Central memory CD8-positive, alpha-beta T cell (primary cell): ENCODE measurements around the gene PARVG.

Experiments
- ATAC-seq: fragments of 150-1000 bp; cut with Tn5 transposase; replicated peaks from 2 replicates; pipeline ENCODE4 v1.10.0; 2022; ENCODE audit warnings: mild to moderate bottlenecking, moderate FRiP score, moderate number of reproducible peaks; ENCODE audit not compliant: poor library complexity, severe bottlenecking; ENCODE audit errors: extremely low read depth
- DNase-seq, 2 donors: peaks; one replicate each; pipeline ENCODE4 v3.0.0; 2021; ENCODE audit warnings: low spot score in 2 of 2
- H3K27ac Mint-ChIP-seq: one replicate; pipeline ENCODE4 v1.8.0; 2022; ENCODE audit warnings: low read depth, mild to moderate bottlenecking, moderate library complexity, mixed read lengths
- H3K27me3 Mint-ChIP-seq: one replicate; pipeline ENCODE4 v1.8.0; 2022; ENCODE audit warnings: mixed read lengths
- H3K36me3 Mint-ChIP-seq: one replicate; pipeline ENCODE4 v1.8.0; 2022; ENCODE audit warnings: mild to moderate bottlenecking, moderate library complexity, mixed read lengths; ENCODE audit not compliant: insufficient read depth
- H3K4me1 Mint-ChIP-seq: one replicate; pipeline ENCODE4 v1.8.0; 2022; ENCODE audit warnings: mixed read lengths
- H3K4me3 Mint-ChIP-seq: one replicate; pipeline ENCODE4 v1.8.0; 2022; ENCODE audit warnings: mild to moderate bottlenecking, moderate library complexity, mixed read lengths
- H3K9me3 Mint-ChIP-seq: one replicate; pipeline ENCODE4 v1.8.0; 2022; ENCODE audit warnings: mixed read lengths

The PARVG gene

DNA sequence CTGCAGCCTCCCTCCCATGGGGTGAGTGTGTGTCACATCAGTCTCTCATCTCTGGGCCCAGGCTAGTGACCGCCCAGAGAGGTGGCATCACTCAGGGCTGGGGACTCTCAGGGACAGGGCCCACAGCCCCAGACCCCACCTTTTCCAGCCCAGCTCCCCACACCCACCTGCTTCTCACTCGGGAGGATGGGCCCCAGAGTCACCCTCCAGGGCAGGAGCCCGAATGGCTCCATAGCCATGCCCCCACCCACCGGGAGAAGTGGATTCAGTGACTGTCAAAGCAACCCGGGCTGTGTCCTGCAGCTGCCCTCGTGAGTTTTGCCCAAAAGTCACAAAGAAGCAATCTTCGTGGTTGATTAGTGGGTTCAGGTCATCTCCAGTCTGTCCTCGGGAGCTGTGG is 26.0 kb downstream of the PARVG start:
- H3K4me1 Mint-ChIP-seq: peaks cover 26% of the 10 kb centered on the region
- ATAC-seq (no peak), DNase-seq (no peak)
- H3K27ac Mint-ChIP-seq: no peak overlapping the region
- H3K4me3 Mint-ChIP-seq: no peak overlapping the region
- H3K9me3 Mint-ChIP-seq: peaks cover 6% of the 10 kb centered on the region
- no peaks in the 10 kb centered on the region for H3K27me3 Mint-ChIP-seq
- H3K36me3 Mint-ChIP-seq: peaks cover 11% of the 10 kb centered on the region

DNA sequence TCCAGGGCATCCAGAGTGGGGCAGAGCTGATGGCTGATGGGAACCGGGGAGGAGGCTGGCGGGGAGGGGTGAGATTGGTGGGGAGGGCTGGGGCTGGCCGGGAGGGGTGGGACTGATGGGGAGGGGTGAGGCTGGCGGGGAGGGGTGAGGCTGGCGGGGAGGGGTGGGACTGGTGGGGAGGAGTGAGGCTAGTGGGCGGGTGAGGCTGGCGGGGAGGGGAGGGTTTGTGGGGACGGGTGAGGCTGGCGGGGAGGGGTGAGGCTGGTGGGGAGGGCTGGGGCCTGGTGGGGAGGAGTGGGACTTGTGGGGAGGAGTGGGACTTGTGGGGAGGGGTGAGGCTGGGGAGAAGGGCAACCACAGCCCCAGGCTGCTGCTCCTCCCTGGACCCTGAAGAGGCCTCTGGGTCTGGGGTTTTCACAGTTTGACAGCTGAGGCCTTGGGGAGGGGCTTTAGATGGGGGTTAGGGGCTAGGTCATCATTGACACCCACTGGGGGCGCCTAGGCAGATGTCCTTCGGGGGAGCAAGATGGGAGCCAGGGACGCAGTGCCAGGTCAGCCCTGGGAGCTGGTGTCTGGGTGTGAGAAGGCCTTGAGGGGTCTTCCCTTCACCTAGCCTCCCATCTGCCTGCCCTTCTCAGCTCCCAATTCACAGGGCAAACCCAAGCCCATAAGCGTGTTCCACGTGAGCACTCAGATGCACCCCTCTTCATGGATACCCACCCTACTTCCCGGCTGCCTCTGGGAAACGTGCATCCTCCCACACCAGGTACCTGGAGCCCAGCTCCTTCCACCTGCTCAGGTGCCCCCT is 26.7 kb downstream of the PARVG start:
- H3K36me3 Mint-ChIP-seq: peaks cover 9% of the 10 kb centered on the region
- peaks cover 6% of the 10 kb centered on the region for H3K9me3 Mint-ChIP-seq
- ATAC-seq: no peak
- no peak overlapping the region for H3K4me3 Mint-ChIP-seq
- DNase-seq: no peak
- peak overlapping the region; percentile 89 for H3K27ac Mint-ChIP-seq
- H3K4me1 Mint-ChIP-seq: peaks cover 29% of the 10 kb centered on the region
- H3K27me3 Mint-ChIP-seq: no peaks in the 10 kb centered on the region

DNA sequence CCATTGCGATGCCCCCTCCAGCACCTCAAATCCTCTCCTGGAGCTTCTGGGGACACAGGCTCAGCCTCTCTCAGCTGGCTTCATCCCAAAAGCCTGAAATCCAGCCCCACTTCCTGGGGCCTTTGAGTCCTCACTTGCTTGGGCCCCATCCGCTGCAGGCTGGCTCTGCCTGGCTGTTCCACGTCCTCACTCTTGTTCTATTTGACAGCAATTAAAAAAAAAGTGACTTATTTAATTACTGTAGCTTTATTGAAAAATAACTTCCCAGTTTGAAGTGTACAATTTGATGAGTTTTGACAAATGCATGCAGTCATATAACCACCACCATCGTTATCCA is 27.2 kb downstream of the PARVG start:
- peaks cover 27% of the 10 kb centered on the region for H3K4me1 Mint-ChIP-seq
- peak overlapping the region; percentile 89 for H3K27ac Mint-ChIP-seq
- no peaks in the 10 kb centered on the region for H3K27me3 Mint-ChIP-seq
- ATAC-seq: no peak
- H3K9me3 Mint-ChIP-seq: peaks cover 6% of the 10 kb centered on the region
- H3K36me3 Mint-ChIP-seq: peaks cover 7% of the 10 kb centered on the region
- no peak for DNase-seq
- H3K4me3 Mint-ChIP-seq: no peak overlapping the region

DNA sequence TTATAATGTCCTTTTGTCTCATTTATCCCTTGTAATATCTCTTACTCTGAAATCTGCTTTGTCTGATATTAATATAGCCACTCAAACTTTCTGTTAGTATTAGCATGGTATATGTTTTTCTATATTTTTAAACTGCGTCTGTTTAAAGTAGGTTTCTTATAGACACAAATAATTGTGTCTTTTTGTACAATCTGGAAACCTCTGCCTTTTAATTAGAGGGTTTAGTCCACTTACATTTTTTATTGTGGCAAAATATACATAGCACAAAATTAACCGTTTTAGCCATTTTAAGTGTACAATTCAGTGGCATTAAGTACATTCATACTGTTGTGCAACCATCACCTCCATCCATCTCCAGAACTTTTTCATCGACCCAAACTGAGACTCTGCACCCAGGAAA is 28.6 kb downstream of the PARVG start:
- Mint-ChIP-seq H3K4me1 (peaks cover 24% of the 10 kb centered on the region), H3K4me3 (no peak overlapping the region), H3K27ac (no peak overlapping the region), H3K36me3 (peaks cover 3% of the 10 kb centered on the region), H3K9me3 (peaks cover 6% of the 10 kb centered on the region), H3K27me3 (no peaks in the 10 kb centered on the region)
- no peak for DNase-seq
- ATAC-seq: no peak

GRCh38 chr22:44210722-44211121 is 30.0 kb downstream of the PARVG start:
- Mint-ChIP-seq H3K4me3 (no peak overlapping the region), H3K27ac (peak overlapping the region; percentile 56), H3K27me3 (no peaks in the 10 kb centered on the region), H3K9me3 (peaks cover 6% of the 10 kb centered on the region), H3K36me3 (peaks cover 3% of the 10 kb centered on the region), H3K4me1 (peaks cover 24% of the 10 kb centered on the region)
- DNase-seq (no peak), ATAC-seq (no peak)

- peaks cover 6% of the 10 kb centered on the region for H3K9me3 Mint-ChIP-seq
- H3K27me3 Mint-ChIP-seq: no peaks in the 10 kb centered on the region
- H3K27ac Mint-ChIP-seq: peak overlapping the region; percentile 56
- peaks cover 3% of the 10 kb centered on the region for H3K36me3 Mint-ChIP-seq
- H3K4me3 Mint-ChIP-seq: no peak overlapping the region
- H3K4me1 Mint-ChIP-seq: peaks cover 24% of the 10 kb centered on the region
- ATAC-seq (no peak), DNase-seq (no peak)
These were observed 30.7 kb downstream of the PARVG start for GRCh38 chr22:44211256-44211945.

- H3K4me3 Mint-ChIP-seq: no peak overlapping the region
- DNase-seq: no peak
- H3K27ac Mint-ChIP-seq: no peak overlapping the region
- H3K36me3 Mint-ChIP-seq: no peaks in the 10 kb centered on the region
- H3K4me1 Mint-ChIP-seq: peaks cover 24% of the 10 kb centered on the region
- no peak for ATAC-seq
- H3K9me3 Mint-ChIP-seq: peaks cover 6% of the 10 kb centered on the region
- no peaks in the 10 kb centered on the region for H3K27me3 Mint-ChIP-seq
These were observed 31.5 kb downstream of the PARVG start for GRCh38 chr22:44211946-44212930.

- H3K9me3 Mint-ChIP-seq: peaks cover 6% of the 10 kb centered on the region
- peaks cover 21% of the 10 kb centered on the region for H3K4me1 Mint-ChIP-seq
- no peaks in the 10 kb centered on the region for H3K36me3 Mint-ChIP-seq
- ATAC-seq (no peak), DNase-seq (no peak)
- no peak overlapping the region for H3K27ac Mint-ChIP-seq
- no peaks in the 10 kb centered on the region for H3K27me3 Mint-ChIP-seq
- no peak overlapping the region for H3K4me3 Mint-ChIP-seq
These were observed 32.2 kb downstream of the PARVG start for GRCh38 chr22:44212936-44213335.

GRCh38 chr22:44213489-44214043 is 32.8 kb downstream of the PARVG start:
- Mint-ChIP-seq H3K4me3 (no peak overlapping the region), H3K9me3 (peaks cover 6% of the 10 kb centered on the region), H3K4me1 (peaks cover 17% of the 10 kb centered on the region), H3K27me3 (no peaks in the 10 kb centered on the region), H3K27ac (no peak overlapping the region), H3K36me3 (no peaks in the 10 kb centered on the region)
- DNase-seq (no peak), ATAC-seq (no peak)

- ATAC-seq (no peak), DNase-seq (no peak)
- no peaks in the 10 kb centered on the region for H3K27me3 Mint-ChIP-seq
- peaks cover 17% of the 10 kb centered on the region for H3K4me1 Mint-ChIP-seq
- no peaks in the 10 kb centered on the region for H3K36me3 Mint-ChIP-seq
- H3K27ac Mint-ChIP-seq: no peak overlapping the region
- no peak overlapping the region for H3K4me3 Mint-ChIP-seq
- H3K9me3 Mint-ChIP-seq: peaks cover 6% of the 10 kb centered on the region
These were observed 33.5 kb downstream of the PARVG start for GRCh38 chr22:44214187-44214586.

- H3K9me3 Mint-ChIP-seq: peaks cover 2% of the 10 kb centered on the region
- ATAC-seq (no peak), DNase-seq (no peak)
- no peaks in the 10 kb centered on the region for H3K36me3 Mint-ChIP-seq
- H3K4me1 Mint-ChIP-seq: peaks cover 13% of the 10 kb centered on the region
- H3K4me3 Mint-ChIP-seq: no peak overlapping the region
- H3K27ac Mint-ChIP-seq: no peak overlapping the region
- no peaks in the 10 kb centered on the region for H3K27me3 Mint-ChIP-seq
These were observed 34.0 kb downstream of the PARVG start for GRCh38 chr22:44214764-44215163.

DNA sequence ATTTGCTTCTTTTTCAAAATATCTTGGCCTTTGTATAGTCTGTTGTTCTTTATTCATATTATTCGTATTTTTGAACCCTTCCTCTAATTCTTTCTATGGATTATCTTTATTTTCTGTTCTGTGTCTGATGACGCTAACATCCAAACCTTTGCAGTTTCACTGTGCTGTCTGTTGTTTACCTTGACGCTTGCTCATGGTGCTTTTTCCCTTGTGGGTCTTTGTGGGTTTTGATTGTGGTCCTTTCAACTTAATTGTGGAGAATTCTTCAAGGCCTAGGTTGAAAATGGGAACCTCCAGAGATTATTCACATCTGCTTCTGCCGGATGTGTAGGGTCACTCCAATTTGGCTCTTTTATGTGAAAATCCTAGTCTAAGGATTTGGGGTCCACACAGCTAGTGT is 34.6 kb downstream of the PARVG start:
- Mint-ChIP-seq H3K27me3 (no peaks in the 10 kb centered on the region), H3K9me3 (no peaks in the 10 kb centered on the region), H3K27ac (no peak overlapping the region), H3K4me3 (no peak overlapping the region), H3K36me3 (no peaks in the 10 kb centered on the region), H3K4me1 (peaks cover 11% of the 10 kb centered on the region)
- ATAC-seq: no peak
- DNase-seq: no peak
